ENCODE results near the gene ZDHHC11B.

- TF ChIP-seq, protein P1, sequence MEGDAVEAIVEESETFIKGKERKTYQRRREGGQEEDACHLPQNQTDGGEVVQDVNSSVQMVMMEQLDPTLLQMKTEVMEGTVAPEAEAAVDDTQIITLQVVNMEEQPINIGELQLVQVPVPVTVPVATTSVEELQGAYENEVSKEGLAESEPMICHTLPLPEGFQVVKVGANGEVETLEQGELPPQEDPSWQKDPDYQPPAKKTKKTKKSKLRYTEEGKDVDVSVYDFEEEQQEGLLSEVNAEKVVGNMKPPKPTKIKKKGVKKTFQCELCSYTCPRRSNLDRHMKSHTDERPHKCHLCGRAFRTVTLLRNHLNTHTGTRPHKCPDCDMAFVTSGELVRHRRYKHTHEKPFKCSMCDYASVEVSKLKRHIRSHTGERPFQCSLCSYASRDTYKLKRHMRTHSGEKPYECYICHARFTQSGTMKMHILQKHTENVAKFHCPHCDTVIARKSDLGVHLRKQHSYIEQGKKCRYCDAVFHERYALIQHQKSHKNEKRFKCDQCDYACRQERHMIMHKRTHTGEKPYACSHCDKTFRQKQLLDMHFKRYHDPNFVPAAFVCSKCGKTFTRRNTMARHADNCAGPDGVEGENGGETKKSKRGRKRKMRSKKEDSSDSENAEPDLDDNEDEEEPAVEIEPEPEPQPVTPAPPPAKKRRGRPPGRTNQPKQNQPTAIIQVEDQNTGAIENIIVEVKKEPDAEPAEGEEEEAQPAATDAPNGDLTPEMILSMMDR (optimal IDR thresholded peaks at IDR 0.05 in 1 of 3, IDR thresholded peaks at IDR 0.05 in 1 of 3, conservative IDR thresholded peaks at IDR 0.05 in 1 of 3; ENCODE audit: extremely low read depth in 1 of 3, insufficient read depth in 2 of 3, low read length in 3 of 3): no peak
- TF ChIP-seq EZH2 (IDR thresholded peaks at IDR 0.05; ENCODE audit: low read length): no peak
These were observed 17.7 kb downstream of the ZDHHC11B start for GRCh38 chr5:766666-767431.

Measured in keratinocyte (primary cell).